22Rv1 (cell line): ENCODE measurements around the gene ZNF354C.

ENCODE experiments used
- ZFX ChIP-seq: fragments of 450-650 bp; IDR thresholded peaks from 2 replicates; pipeline ENCODE4 v1.6.1; 2017; ENCODE audit warnings: antibody characterized with exemption, borderline replicate concordance
- TF ChIP-seq, protein P1 (sequence below): fragments of 450-650 bp; IDR thresholded peaks from 2 replicates; pipeline ENCODE4 v1.5.1; 2017; ENCODE audit warnings: mild to moderate bottlenecking

DNA sequence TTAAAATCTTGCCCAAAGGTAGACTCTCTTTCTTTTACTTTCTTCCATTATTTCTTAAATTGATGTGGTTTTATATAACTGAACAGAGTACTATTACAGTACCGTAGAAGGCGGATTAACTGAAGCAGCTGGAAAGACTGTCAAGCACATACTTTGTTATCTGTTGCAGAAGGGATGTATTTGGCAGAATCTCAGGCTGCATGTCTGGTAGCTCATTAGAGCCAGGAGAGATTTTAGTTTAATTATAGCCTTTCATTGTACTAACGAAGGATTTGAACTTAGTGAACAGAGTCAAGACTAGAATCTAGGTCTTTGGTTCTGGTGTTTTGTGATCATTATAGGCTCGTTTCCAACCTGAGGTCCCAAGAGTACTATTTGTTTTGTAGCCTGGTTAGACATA is 20.6 kb downstream of the ZNF354C start:
- TF ChIP-seq, protein P1, sequence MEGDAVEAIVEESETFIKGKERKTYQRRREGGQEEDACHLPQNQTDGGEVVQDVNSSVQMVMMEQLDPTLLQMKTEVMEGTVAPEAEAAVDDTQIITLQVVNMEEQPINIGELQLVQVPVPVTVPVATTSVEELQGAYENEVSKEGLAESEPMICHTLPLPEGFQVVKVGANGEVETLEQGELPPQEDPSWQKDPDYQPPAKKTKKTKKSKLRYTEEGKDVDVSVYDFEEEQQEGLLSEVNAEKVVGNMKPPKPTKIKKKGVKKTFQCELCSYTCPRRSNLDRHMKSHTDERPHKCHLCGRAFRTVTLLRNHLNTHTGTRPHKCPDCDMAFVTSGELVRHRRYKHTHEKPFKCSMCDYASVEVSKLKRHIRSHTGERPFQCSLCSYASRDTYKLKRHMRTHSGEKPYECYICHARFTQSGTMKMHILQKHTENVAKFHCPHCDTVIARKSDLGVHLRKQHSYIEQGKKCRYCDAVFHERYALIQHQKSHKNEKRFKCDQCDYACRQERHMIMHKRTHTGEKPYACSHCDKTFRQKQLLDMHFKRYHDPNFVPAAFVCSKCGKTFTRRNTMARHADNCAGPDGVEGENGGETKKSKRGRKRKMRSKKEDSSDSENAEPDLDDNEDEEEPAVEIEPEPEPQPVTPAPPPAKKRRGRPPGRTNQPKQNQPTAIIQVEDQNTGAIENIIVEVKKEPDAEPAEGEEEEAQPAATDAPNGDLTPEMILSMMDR = no peak
- TF ChIP-seq ZFX = no peak
